ENCODE data around the gene BCAR3.

- TF ChIP-seq, protein P1, sequence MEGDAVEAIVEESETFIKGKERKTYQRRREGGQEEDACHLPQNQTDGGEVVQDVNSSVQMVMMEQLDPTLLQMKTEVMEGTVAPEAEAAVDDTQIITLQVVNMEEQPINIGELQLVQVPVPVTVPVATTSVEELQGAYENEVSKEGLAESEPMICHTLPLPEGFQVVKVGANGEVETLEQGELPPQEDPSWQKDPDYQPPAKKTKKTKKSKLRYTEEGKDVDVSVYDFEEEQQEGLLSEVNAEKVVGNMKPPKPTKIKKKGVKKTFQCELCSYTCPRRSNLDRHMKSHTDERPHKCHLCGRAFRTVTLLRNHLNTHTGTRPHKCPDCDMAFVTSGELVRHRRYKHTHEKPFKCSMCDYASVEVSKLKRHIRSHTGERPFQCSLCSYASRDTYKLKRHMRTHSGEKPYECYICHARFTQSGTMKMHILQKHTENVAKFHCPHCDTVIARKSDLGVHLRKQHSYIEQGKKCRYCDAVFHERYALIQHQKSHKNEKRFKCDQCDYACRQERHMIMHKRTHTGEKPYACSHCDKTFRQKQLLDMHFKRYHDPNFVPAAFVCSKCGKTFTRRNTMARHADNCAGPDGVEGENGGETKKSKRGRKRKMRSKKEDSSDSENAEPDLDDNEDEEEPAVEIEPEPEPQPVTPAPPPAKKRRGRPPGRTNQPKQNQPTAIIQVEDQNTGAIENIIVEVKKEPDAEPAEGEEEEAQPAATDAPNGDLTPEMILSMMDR (IDR thresholded peaks at IDR 0.05 in 4 of 5, conservative IDR thresholded peaks at IDR 0.05 in 1 of 5): no peak
- TF ChIP-seq POLR2A (IDR thresholded peaks at IDR 0.05): no peak
These were observed 104.9 kb downstream of the BCAR3 start for GRCh38 chr1:93576746-93577145.

All from gastrocnemius medialis (tissue), 4 donors.